SK-N-SH (cell line): ENCODE measurements around the gene MAPT.

Experiments
- CTCF ChIP-seq: fragments of 200-600 bp; sonication (generic); IDR thresholded peaks from 2 replicates; pipeline ENCODE4 v1.6.1; 2017; ENCODE audit warnings: antibody characterized with exemption, mild to moderate bottlenecking, moderate library complexity
- ELF1 ChIP-seq: IDR thresholded peaks from 2 replicates; pipeline ENCODE4 v1.4.0; 2012
- EZH2phosphoT487 ChIP-seq: fragments of 200-600 bp; sonication (generic); IDR thresholded peaks from 2 replicates; pipeline ENCODE4 v1.6.1; 2017; ENCODE audit warnings: low read depth, mixed run types, mild to moderate bottlenecking, antibody characterized with exemption, moderate library complexity, borderline replicate concordance
- MAX ChIP-seq: IDR thresholded peaks from 2 replicates; pipeline ENCODE4 v1.4.0; 2012; ENCODE audit warnings: low read depth
- NFIC ChIP-seq: IDR thresholded peaks from 2 replicates; pipeline ENCODE4 v1.4.0; 2012; ENCODE audit warnings: borderline replicate concordance
- POLR2AphosphoS5 ChIP-seq: IDR thresholded peaks from 2 replicates; pipeline ENCODE4 v1.6.1; 2012; ENCODE audit warnings: low read depth, low read length
- RAD21 ChIP-seq: IDR thresholded peaks from 2 replicates; pipeline ENCODE4 v1.6.1; 2012; ENCODE audit warnings: mild to moderate bottlenecking, low read length
- RCOR1 ChIP-seq: fragments of 150-350 bp; IDR thresholded peaks from 2 replicates; pipeline ENCODE4 v1.6.1; 2017; ENCODE audit warnings: antibody characterized with exemption, low read length
- REST ChIP-seq: IDR thresholded peaks from 2 replicates; pipeline ENCODE4 v1.6.1; 2012; ENCODE audit warnings: mild to moderate bottlenecking, low read depth, low read length, moderate library complexity
- SMC3 ChIP-seq: IDR thresholded peaks from 2 replicates; pipeline ENCODE4 v1.6.1; 2012; ENCODE audit warnings: low read depth, low read length, improper control_type of control experiment
- TAF1 ChIP-seq: IDR thresholded peaks from 2 replicates; pipeline ENCODE4 v1.6.1; 2012; ENCODE audit warnings: low read depth, mild to moderate bottlenecking, low read length, moderate library complexity, borderline replicate concordance
- TCF12 ChIP-seq: IDR thresholded peaks from 2 replicates; pipeline ENCODE4 v1.4.0; 2012
- USF2 ChIP-seq: fragments of 150-350 bp; IDR thresholded peaks from 2 replicates; pipeline ENCODE4 v1.6.1; 2017; ENCODE audit warnings: antibody characterized with exemption, low read length, low read depth, borderline replicate concordance

GRCh38 chr17:45915263-45915662 is 20.9 kb downstream of the MAPT start:
- no peak for TF ChIP-seq SMC3
- TF ChIP-seq CTCF: no peak
- no peak for TF ChIP-seq TCF12
- no peak for TF ChIP-seq EZH2phosphoT487
- no peak for TF ChIP-seq RAD21
- no peak for TF ChIP-seq TAF1
- no peak for TF ChIP-seq USF2
- TF ChIP-seq ELF1: no peak
- no peak for TF ChIP-seq REST
- no peak for TF ChIP-seq POLR2AphosphoS5
- no peak for TF ChIP-seq MAX
- TF ChIP-seq RCOR1: no peak
- TF ChIP-seq NFIC: no peak
